ENCODE results near the gene MAST4.

MAST4 gene

DNA sequence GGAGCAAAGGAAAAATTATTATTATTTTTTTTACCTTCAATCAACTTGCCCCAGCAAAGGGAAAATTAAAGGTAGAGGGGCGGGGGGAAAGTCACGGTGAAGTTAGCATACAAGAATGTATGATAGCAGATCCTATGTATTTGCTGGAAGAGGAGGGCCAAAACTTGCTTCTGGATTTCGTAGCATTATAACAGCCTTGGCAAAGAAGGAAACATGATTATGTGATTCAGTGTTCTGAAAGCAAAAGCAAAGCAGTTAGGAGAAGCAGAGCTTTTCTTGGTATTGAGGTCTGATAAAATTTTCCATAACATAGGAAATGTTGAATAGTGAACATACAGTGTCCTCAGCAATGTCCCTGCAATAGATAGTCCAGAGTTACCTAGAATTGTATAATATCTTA, 32.4 kb downstream of the MAST4 start:
- H3K27me3 ChIP-seq (ENCODE audit: control insufficient read depth in 1 of 2, insufficient read depth in 2 of 2, low read length in 2 of 2): no peaks in the 10 kb centered on the region
- H3K9ac ChIP-seq (ENCODE audit: low read length): no peak overlapping the region
- H3K4me3 ChIP-seq (ENCODE audit: low read depth in 1 of 2, low read length in 2 of 2): no peak overlapping the region
- H3K27ac ChIP-seq (ENCODE audit: low read depth, low read length): no peak overlapping the region
- H3K9me3 ChIP-seq (ENCODE audit: low read length): peaks cover 2% of the 10 kb centered on the region
- H3K4me1 ChIP-seq (ENCODE audit: insufficient read depth, low read length): no peaks in the 10 kb centered on the region
- no peaks in the 10 kb centered on the region for H3K36me3 ChIP-seq (ENCODE audit: insufficient read depth, low read length)

DNA sequence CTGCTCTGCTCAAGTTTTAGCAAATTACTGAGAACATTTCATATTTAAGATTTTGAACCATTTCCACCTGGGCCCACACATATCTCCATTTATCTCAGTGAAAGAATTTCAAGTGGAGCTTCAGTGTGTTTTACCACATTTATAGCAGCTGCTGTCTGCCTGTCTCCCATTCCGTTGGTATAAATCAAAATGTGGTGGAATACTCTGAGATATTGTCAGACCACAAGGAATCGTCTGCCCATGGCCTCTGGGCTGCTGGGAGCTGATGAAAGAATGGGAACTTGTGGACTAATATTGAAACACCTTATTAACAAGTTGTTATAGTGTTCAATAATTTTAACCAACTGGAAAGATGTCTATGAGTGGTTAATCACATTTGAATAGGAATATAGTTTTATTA, 33.3 kb downstream of the MAST4 start:
- Histone ChIP-seq H3K36me3 (ENCODE audit: insufficient read depth, low read length) (no peaks in the 10 kb centered on the region), H3K9me3 (ENCODE audit: low read length) (no peaks in the 10 kb centered on the region), H3K4me1 (ENCODE audit: insufficient read depth, low read length) (no peaks in the 10 kb centered on the region), H3K27me3 (ENCODE audit: control insufficient read depth in 1 of 2, insufficient read depth in 2 of 2, low read length in 2 of 2) (no peaks in the 10 kb centered on the region), H3K27ac (ENCODE audit: low read depth, low read length) (no peak overlapping the region), H3K9ac (ENCODE audit: low read length) (no peak overlapping the region), H3K4me3 (ENCODE audit: low read depth in 1 of 2, low read length in 2 of 2) (no peak overlapping the region)

DNA sequence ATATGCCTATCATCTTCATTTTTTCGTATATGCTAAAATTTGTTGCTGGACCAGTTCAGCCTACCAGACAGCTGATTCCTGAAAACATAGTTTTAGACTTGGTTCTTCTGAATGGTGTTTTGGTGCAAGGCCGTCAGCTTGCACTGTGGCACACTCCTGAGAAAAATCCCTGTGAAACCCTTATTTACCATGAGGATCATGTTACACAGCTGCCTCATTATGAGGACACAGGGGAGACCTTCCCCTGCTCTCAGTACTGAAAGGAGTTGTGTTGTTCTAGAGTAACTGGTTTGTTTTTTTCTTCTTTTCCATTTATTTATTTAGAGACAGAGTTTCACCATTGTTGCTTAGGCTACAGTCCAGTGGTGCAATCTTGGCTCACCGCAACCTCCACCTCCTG, 37.6 kb downstream of the MAST4 start:
- Histone ChIP-seq H3K9ac (ENCODE audit: low read length) (no peak overlapping the region), H3K36me3 (ENCODE audit: insufficient read depth, low read length) (no peaks in the 10 kb centered on the region), H3K27me3 (ENCODE audit: control insufficient read depth in 1 of 2, insufficient read depth in 2 of 2, low read length in 2 of 2) (no peaks in the 10 kb centered on the region), H3K4me3 (ENCODE audit: low read depth in 1 of 2, low read length in 2 of 2) (no peak overlapping the region), H3K27ac (ENCODE audit: low read depth, low read length) (no peak overlapping the region), H3K4me1 (ENCODE audit: insufficient read depth, low read length) (no peaks in the 10 kb centered on the region), H3K9me3 (ENCODE audit: low read length) (no peaks in the 10 kb centered on the region)

DNA sequence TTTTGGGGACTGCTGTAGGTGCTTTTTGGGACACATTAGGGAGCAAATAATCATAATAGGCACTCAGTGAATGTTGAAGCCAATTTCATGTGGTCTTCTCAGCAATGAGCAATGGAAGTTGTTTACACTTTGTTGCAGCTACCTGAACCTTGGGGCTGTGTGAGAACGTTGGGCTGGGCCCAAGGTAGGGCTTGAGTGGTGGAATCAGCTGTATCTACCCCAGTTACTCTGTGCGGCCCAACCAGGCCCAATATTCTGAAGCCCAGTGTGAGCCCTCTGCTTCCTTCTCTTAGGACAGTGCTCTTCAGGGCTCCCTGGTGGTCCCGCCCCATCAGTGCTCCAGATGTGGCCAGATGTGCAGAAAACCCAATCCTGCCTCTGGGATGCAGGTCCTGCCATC, 38.4 kb downstream of the MAST4 start:
- Histone ChIP-seq H3K9me3 (ENCODE audit: low read length) (no peaks in the 10 kb centered on the region), H3K36me3 (ENCODE audit: insufficient read depth, low read length) (no peaks in the 10 kb centered on the region), H3K4me1 (ENCODE audit: insufficient read depth, low read length) (no peaks in the 10 kb centered on the region), H3K27ac (ENCODE audit: low read depth, low read length) (no peak overlapping the region), H3K27me3 (ENCODE audit: control insufficient read depth in 1 of 2, insufficient read depth in 2 of 2, low read length in 2 of 2) (no peaks in the 10 kb centered on the region), H3K4me3 (ENCODE audit: low read depth in 1 of 2, low read length in 2 of 2) (no peak overlapping the region), H3K9ac (ENCODE audit: low read length) (no peak overlapping the region)

DNA sequence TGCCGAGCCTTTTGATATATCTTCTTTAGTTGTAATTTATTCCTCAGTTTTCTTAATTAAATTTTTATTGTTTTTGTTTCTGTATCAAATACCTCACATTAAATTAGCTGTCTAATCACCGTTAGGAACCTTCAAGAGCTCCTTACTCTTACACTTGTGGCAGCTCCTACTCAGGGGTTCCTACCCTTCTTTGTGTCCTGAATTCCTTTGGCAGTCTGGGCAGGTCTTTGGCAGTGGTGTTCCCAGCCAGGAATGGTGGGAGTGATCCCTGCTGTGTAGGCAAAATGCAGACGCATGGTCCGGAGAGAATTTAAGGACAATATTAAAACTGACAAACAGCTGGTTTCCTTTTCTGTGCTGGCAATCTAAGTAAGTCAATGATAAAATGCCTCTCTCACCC, 41.8 kb downstream of the MAST4 start:
- Histone ChIP-seq H3K27me3 (ENCODE audit: control insufficient read depth in 1 of 2, insufficient read depth in 2 of 2, low read length in 2 of 2) (no peaks in the 10 kb centered on the region), H3K36me3 (ENCODE audit: insufficient read depth, low read length) (no peaks in the 10 kb centered on the region), H3K4me1 (ENCODE audit: insufficient read depth, low read length) (no peaks in the 10 kb centered on the region), H3K4me3 (ENCODE audit: low read depth in 1 of 2, low read length in 2 of 2) (no peak overlapping the region), H3K9me3 (ENCODE audit: low read length) (no peaks in the 10 kb centered on the region), H3K27ac (ENCODE audit: low read depth, low read length) (no peak overlapping the region), H3K9ac (ENCODE audit: low read length) (no peak overlapping the region)

DNA sequence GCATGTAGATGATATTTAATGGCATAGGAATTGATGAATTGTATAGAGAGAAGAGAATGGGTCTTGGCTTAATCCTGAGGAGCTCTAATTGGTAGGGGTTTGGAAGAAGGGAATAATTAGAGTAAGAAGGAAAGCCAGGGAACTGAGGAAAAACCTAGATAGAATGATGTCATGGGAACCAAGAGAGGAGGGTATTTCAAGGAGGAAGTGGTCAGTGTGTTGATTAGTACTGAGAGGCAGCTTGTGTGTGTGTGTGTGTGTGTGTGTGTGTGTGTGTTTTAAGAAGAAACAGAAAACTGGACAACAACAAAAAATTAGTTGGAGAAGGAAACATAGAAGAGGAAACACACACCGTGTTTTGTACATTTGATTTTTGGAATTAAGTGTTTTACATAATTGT, 42.8 kb downstream of the MAST4 start:
- H3K9me3 ChIP-seq (ENCODE audit: low read length): no peaks in the 10 kb centered on the region
- H3K9ac ChIP-seq (ENCODE audit: low read length): no peak overlapping the region
- no peak overlapping the region for H3K27ac ChIP-seq (ENCODE audit: low read depth, low read length)
- no peaks in the 10 kb centered on the region for H3K4me1 ChIP-seq (ENCODE audit: insufficient read depth, low read length)
- H3K36me3 ChIP-seq (ENCODE audit: insufficient read depth, low read length): no peaks in the 10 kb centered on the region
- H3K4me3 ChIP-seq (ENCODE audit: low read depth in 1 of 2, low read length in 2 of 2): no peak overlapping the region
- H3K27me3 ChIP-seq (ENCODE audit: control insufficient read depth in 1 of 2, insufficient read depth in 2 of 2, low read length in 2 of 2): no peaks in the 10 kb centered on the region

DNA sequence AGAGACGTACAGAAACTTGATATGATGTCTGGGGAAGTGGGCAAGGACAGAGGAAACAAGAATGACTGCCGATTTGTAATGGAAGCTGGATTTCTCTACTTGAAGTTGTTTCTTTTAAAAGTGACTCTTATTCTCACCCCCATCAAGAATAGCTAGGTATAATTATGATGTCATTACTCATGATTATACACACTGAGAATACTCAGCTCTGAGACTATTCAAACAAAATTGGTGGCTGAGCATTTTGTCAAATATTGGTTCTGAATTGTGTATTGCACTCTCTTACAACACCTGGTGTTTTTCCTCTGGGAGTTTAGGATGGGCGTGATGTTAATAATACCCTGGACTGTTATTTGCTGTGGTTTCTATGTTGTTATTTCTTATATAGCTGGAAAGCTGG, 46.3 kb downstream of the MAST4 start:
- H3K27me3 ChIP-seq (ENCODE audit: control insufficient read depth in 1 of 2, insufficient read depth in 2 of 2, low read length in 2 of 2): no peaks in the 10 kb centered on the region

DNA sequence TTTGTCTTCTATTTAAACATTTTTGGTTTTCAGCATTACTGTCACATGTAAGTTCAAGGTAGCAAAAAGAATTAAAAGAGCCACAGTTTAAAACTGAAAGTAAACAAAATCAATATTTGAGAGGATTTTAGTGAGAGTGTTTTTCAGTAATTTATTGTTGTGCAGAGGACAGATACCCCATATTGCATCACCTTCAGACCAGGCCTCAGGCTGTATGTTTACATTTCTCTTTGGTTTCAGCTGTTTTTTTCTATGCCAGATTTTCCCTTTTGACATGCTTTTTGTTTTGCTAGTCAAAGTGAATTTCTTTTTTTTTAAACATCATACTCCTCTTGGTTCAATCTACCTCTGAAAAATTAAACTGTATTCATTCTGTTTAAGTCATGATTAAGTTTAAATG, 47.2 kb downstream of the MAST4 start:
- no peaks in the 10 kb centered on the region for H3K4me1 ChIP-seq (ENCODE audit: insufficient read depth, low read length)
- H3K27me3 ChIP-seq (ENCODE audit: control insufficient read depth in 1 of 2, insufficient read depth in 2 of 2, low read length in 2 of 2): no peaks in the 10 kb centered on the region

More for the DNA sequence above, 46.3 kb downstream of the MAST4 start:
- Histone ChIP-seq H3K36me3 (ENCODE audit: insufficient read depth, low read length) (no peaks in the 10 kb centered on the region), H3K4me1 (ENCODE audit: insufficient read depth, low read length) (no peaks in the 10 kb centered on the region), H3K4me3 (ENCODE audit: low read depth in 1 of 2, low read length in 2 of 2) (no peak overlapping the region), H3K9me3 (ENCODE audit: low read length) (no peaks in the 10 kb centered on the region), H3K27ac (ENCODE audit: low read depth, low read length) (no peak overlapping the region), H3K9ac (ENCODE audit: low read length) (no peak overlapping the region)

DNA sequence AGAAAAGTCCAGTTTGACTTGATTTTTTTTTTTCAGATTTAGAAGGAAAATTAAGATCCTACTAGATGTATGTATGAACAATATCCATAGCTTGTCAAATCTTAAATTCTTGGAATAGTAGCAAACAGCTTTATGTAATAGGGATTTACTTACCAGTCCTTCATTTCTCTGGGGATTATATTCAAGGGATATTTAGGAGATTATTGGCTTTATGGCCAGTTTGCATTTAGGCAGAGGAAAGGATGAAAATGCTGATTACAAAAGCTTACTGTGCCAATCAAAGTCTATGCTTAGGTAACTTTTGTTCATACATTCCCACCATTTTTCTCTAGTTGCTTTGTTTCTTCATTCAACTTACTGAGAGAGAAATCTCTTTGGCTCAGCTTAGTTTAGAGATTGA, 47.9 kb downstream of the MAST4 start:
- H3K9ac ChIP-seq (ENCODE audit: low read length): no peak overlapping the region
- no peaks in the 10 kb centered on the region for H3K27me3 ChIP-seq (ENCODE audit: control insufficient read depth in 1 of 2, insufficient read depth in 2 of 2, low read length in 2 of 2)
- no peak overlapping the region for H3K27ac ChIP-seq (ENCODE audit: low read depth, low read length)
- H3K4me1 ChIP-seq (ENCODE audit: insufficient read depth, low read length): no peaks in the 10 kb centered on the region
- no peaks in the 10 kb centered on the region for H3K36me3 ChIP-seq (ENCODE audit: insufficient read depth, low read length)
- no peak overlapping the region for H3K4me3 ChIP-seq (ENCODE audit: low read depth in 1 of 2, low read length in 2 of 2)
- no peaks in the 10 kb centered on the region for H3K9me3 ChIP-seq (ENCODE audit: low read length)

More for the DNA sequence above, 47.2 kb downstream of the MAST4 start:
- Histone ChIP-seq H3K27ac (ENCODE audit: low read depth, low read length) (no peak overlapping the region), H3K9ac (ENCODE audit: low read length) (no peak overlapping the region), H3K36me3 (ENCODE audit: insufficient read depth, low read length) (no peaks in the 10 kb centered on the region), H3K4me3 (ENCODE audit: low read depth in 1 of 2, low read length in 2 of 2) (no peak overlapping the region), H3K9me3 (ENCODE audit: low read length) (no peaks in the 10 kb centered on the region)

DNA sequence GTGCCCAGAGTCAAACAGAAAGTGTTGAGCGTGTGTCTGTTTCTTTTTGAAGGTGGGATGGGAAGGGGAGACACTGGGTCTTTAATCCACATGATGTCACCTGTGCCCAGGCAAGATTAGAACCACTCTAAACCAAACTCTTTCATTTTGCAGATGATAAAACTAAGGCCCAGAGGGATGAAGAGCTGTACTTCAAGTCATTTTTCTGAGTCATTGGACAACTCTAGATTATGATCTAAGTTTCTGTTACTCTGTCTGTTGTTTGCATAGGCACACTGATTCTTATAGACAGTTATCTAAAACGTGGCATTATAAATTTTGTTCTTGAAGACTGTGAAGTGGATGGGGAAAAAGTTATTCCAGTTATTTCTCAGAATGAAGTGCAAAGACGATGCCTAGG, 48.8 kb downstream of the MAST4 start:
- H3K36me3 ChIP-seq (ENCODE audit: insufficient read depth, low read length): no peaks in the 10 kb centered on the region
- no peak overlapping the region for H3K4me3 ChIP-seq (ENCODE audit: low read depth in 1 of 2, low read length in 2 of 2)
- no peaks in the 10 kb centered on the region for H3K27me3 ChIP-seq (ENCODE audit: control insufficient read depth in 1 of 2, insufficient read depth in 2 of 2, low read length in 2 of 2)
- no peak overlapping the region for H3K27ac ChIP-seq (ENCODE audit: low read depth, low read length)
- H3K9ac ChIP-seq (ENCODE audit: low read length): no peak overlapping the region
- H3K4me1 ChIP-seq (ENCODE audit: insufficient read depth, low read length): no peaks in the 10 kb centered on the region
- no peaks in the 10 kb centered on the region for H3K9me3 ChIP-seq (ENCODE audit: low read length)

DNA sequence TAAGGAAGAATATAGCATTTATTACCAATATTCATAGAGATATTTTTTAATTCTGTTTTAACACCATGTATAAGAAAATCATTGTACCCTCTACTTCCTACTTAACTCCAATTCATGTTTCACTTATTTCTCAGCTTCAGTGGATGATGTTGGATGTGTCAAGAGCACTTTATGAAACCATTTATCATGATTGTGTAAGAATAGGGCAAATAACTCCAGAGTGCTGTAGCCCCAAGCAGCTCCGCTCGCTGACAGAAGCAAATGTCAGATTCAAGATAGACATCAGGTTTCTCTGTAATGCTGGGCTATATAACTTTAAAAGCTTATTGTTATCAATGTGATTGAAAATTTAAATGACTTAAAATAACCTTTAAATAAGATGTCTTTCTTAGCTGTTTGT, 50.4 kb downstream of the MAST4 start:
- H3K27ac ChIP-seq (ENCODE audit: low read depth, low read length): no peak overlapping the region
- no peak overlapping the region for H3K4me3 ChIP-seq (ENCODE audit: low read depth in 1 of 2, low read length in 2 of 2)
- no peaks in the 10 kb centered on the region for H3K27me3 ChIP-seq (ENCODE audit: control insufficient read depth in 1 of 2, insufficient read depth in 2 of 2, low read length in 2 of 2)
- no peak overlapping the region for H3K9ac ChIP-seq (ENCODE audit: low read length)
- H3K36me3 ChIP-seq (ENCODE audit: insufficient read depth, low read length): no peaks in the 10 kb centered on the region
- no peaks in the 10 kb centered on the region for H3K9me3 ChIP-seq (ENCODE audit: low read length)
- H3K4me1 ChIP-seq (ENCODE audit: insufficient read depth, low read length): no peaks in the 10 kb centered on the region

DNA sequence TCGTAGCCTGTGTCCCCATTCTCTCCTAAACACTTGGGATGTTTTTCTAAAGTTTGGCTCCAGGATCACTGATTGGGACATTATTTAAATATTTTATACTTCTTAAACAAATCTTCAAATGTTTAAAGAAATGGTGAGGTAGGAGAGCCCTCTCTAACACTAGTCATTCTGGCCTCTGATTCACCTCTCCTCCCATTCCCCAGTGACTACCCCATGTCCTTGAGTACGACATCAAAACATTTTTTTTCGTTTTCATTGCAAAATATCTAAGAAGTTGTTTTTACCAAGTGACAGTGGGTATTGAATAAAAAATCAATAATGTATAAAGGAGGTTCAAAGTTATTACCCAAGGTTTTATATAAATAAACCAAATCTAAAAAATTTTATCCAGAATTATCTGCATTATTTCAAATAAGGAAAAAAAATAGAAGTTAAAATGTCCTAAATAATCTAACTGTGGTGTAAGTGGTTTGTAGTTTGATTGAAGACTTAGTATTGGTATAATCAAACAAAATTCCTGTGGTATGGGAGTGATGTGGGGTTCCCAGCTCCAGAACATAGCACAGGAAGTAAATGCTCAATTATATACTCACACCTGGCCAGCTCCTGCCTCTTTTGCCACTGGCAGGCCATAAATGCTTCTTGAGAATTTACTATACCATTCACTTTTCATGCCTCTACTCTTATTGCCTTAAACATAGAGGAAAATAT, 51.1 kb downstream of the MAST4 start:
- Histone ChIP-seq H3K27ac (ENCODE audit: low read depth, low read length) (no peak overlapping the region), H3K4me3 (ENCODE audit: low read depth in 1 of 2, low read length in 2 of 2) (no peak overlapping the region), H3K9me3 (ENCODE audit: low read length) (no peaks in the 10 kb centered on the region), H3K4me1 (ENCODE audit: insufficient read depth, low read length) (no peaks in the 10 kb centered on the region), H3K27me3 (ENCODE audit: control insufficient read depth in 1 of 2, insufficient read depth in 2 of 2, low read length in 2 of 2) (no peaks in the 10 kb centered on the region), H3K36me3 (ENCODE audit: insufficient read depth, low read length) (no peaks in the 10 kb centered on the region), H3K9ac (ENCODE audit: low read length) (no peak overlapping the region)
